ENCODE results near the gene KCMF1.
A peak's percentile ranks its signal among the peaks of the same experiment; 100 is the strongest.

KCMF1 gene

GRCh38 chr2:84956334-84957297, 14.3 kb upstream of the KCMF1 start:
- DNase-seq = no peak

- no peak for DNase-seq
Measured at GRCh38 chr2:84957771-84958134, 13.2 kb upstream of the KCMF1 start.

GRCh38 chr2:84958135-84959059, 12.6 kb upstream of the KCMF1 start:
- DNase-seq = no peak

GRCh38 chr2:84959095-84959565, 11.8 kb upstream of the KCMF1 start:
- DNase-seq = no peak

- no peak for DNase-seq
Measured at GRCh38 chr2:84959566-84960506, 11.1 kb upstream of the KCMF1 start.

GRCh38 chr2:84962917-84963316, 8.0 kb upstream of the KCMF1 start:
- no peak for DNase-seq

- no peak for DNase-seq
Measured at GRCh38 chr2:84963323-84963691, 7.7 kb upstream of the KCMF1 start.

- no peak for DNase-seq
Measured at GRCh38 chr2:84963692-84964405, 7.1 kb upstream of the KCMF1 start.

GRCh38 chr2:84964406-84965191, 6.4 kb upstream of the KCMF1 start:
- DNase-seq = no peak

- no peak for DNase-seq
Measured at GRCh38 chr2:84965192-84965516, 5.8 kb upstream of the KCMF1 start.

- no peak for DNase-seq
Measured at GRCh38 chr2:84965827-84966226, 5.1 kb upstream of the KCMF1 start.

- DNase-seq = no peak
Measured at GRCh38 chr2:84966731-84967130, 4.2 kb upstream of the KCMF1 start.

- peak; percentile 55 for DNase-seq
Measured at GRCh38 chr2:84969511-84970209, 1.3 kb upstream of the KCMF1 start.

- peak; percentile 80 for DNase-seq
Measured at GRCh38 chr2:84970210-84970867, 622 bp upstream of the KCMF1 start.

- DNase-seq = peak; percentile 80
Measured at GRCh38 chr2:84971510-84972206, 697 bp downstream of the KCMF1 start.

GRCh38 chr2:84972207-84972783, 1.3 kb downstream of the KCMF1 start:
- no peak for DNase-seq

GRCh38 chr2:84972932-84973331, 2.0 kb downstream of the KCMF1 start:
- DNase-seq = no peak

GRCh38 chr2:84980263-84980983, 9.5 kb downstream of the KCMF1 start:
- DNase-seq = no peak

Measured in hematopoietic multipotent progenitor cell treated with erythropoietin and hydrocortisone succinate and interleukin-3 and kit ligand, for 4 days (in vitro differentiated cells).